CD8-positive, alpha-beta memory T cell (primary cell): Measurements from ENCODE around the gene ARFGAP2. TPM values are rescaled to one million over a fixed set of nuclear protein-coding genes. Genes with fewer than 3 reads are reported as not detected.

ENCODE experiments used
- CTCF ChIA-PET: fragments of 350-600 bp; sonication (Branson Sonifier 250); formaldehyde crosslinking; loops from one replicate; lab custom pipeline; 2021; ENCODE audit warnings: antibody characterized with exemption; lab: Charles Lee
- POLR2A ChIA-PET: fragments of 350-600 bp; sonication (Branson Sonifier 250); formaldehyde crosslinking; loops from one replicate; lab custom pipeline; 2021; ENCODE audit warnings: antibody characterized with exemption; lab: Charles Lee
- DNase-seq, 5 donors: peaks; one replicate each; pipeline versions ENCODE4 v3.0.0 to v3.0.0-alpha.2; 2020 to 2022; ENCODE audit warnings: mixed read lengths in 1 of 5
- H3K27ac ChIP-seq: one replicate; pipeline ENCODE4 v1.7.0; 2013; ENCODE audit warnings: low read depth, mild to moderate bottlenecking, low read length, moderate library complexity
- H3K27me3 ChIP-seq: 2 replicates; pipeline ENCODE4 v1.7.0; 2013; ENCODE audit warnings: low read length, mild to moderate bottlenecking; ENCODE audit not compliant: insufficient read depth, poor library complexity, severe bottlenecking
- H3K36me3 ChIP-seq: 2 replicates; pipeline ENCODE4 v1.7.0; 2013; ENCODE audit warnings: mild to moderate bottlenecking, low read length, moderate library complexity; ENCODE audit not compliant: insufficient read depth
- H3K4me1 ChIP-seq: 2 replicates; pipeline ENCODE4 v1.7.0; 2013; ENCODE audit warnings: mild to moderate bottlenecking, low read length, moderate library complexity; ENCODE audit not compliant: insufficient read depth
- H3K4me3 ChIP-seq: 2 replicates; pipeline ENCODE4 v1.7.0; 2013; ENCODE audit warnings: mild to moderate bottlenecking, low read length
- H3K9me3 ChIP-seq: 2 replicates; pipeline ENCODE4 v1.7.0; 2013; ENCODE audit warnings: mild to moderate bottlenecking, low read length
- H3K27ac Mint-ChIP-seq, 8 donors: one replicate each; pipeline ENCODE4 v1.8.0; 2020 to 2021; ENCODE audit warnings: mixed read lengths in 8 of 8, mild to moderate bottlenecking in 6 of 8, inconsistent platforms in 3 of 8, moderate library complexity in 3 of 8
- H3K27me3 Mint-ChIP-seq, 2 donors: one replicate each; pipeline ENCODE4 v1.8.0; 2020 to 2021; ENCODE audit warnings: mixed read lengths in 2 of 2, mild to moderate bottlenecking in 1 of 2, moderate library complexity in 1 of 2
- H3K36me3 Mint-ChIP-seq, 3 donors: one replicate each; pipeline ENCODE4 v1.8.0; 2020 to 2021; ENCODE audit warnings: mixed read lengths in 3 of 3, inconsistent platforms in 1 of 3, mild to moderate bottlenecking in 1 of 3
- H3K4me1 Mint-ChIP-seq, 3 donors: one replicate each; pipeline ENCODE4 v1.8.0; 2020 to 2021; ENCODE audit warnings: mixed read lengths in 3 of 3, inconsistent platforms in 1 of 3, mild to moderate bottlenecking in 1 of 3
- H3K4me3 Mint-ChIP-seq, 7 donors: one replicate each; pipeline ENCODE4 v1.8.0; 2020 to 2021; ENCODE audit warnings: mixed read lengths in 7 of 7, mild to moderate bottlenecking in 6 of 7, moderate library complexity in 4 of 7, inconsistent platforms in 2 of 7
- H3K9me3 Mint-ChIP-seq, 5 donors: one replicate each; pipeline ENCODE4 v1.8.0; 2020 to 2022; ENCODE audit warnings: mixed read lengths in 5 of 5, mild to moderate bottlenecking in 3 of 5, moderate library complexity in 2 of 5, inconsistent platforms in 1 of 5
- polyA plus RNA-seq: library from polyadenylated mRNA; unstranded; fragments of 300-500 nt; fragmentation: Illumina TruSeq; gene quantifications from one replicate; pipeline ENCODE4 v1.2.3, GENCODE V29; 2021
- total RNA-seq, 2 experiments: library from RNA; stranded (reverse); gene quantifications; one replicate each; pipeline ENCODE4 v1.2.3, GENCODE V29; 2021

ARFGAP2 gene
- total and polyA plus RNA-seq, 3 experiments from 2014 or later: 90.6 to 104 (median 100) TPM

DNA sequence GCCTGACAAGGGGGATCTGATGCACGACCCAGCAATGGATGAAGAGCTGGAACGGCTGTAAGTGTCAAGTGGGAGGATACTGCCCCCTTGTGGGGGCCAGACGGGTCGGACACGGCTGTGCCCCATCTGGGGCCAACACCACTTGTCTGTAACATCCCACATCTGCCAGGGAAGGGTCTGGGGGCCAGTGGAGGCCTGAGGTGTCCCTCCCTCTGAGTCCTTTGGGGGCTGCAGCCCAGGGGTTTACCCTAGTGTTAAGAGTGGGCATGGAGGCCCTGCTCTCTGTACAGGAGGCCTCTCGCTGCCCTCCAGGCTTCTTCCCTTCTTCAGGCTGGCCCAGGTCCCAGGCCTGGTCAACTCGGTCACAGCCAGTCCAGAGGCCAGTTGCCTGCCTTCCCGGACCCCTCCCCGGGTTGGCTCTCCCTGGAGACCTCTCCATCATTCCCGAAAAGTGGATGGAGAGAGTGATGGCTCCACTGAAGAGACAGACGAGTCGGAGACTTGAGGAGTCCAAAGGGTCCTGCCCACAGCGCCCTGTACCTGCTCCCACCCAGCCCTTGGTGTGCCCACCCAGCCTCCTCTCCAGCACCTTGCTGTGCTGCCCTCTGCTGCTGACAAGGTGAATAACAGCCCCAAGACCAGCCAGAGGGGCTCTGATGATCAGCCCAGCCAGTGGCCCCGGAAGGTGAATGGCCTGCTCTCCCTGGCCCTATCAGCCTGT lies 15.4 kb downstream of the ARFGAP2 start:
- Histone ChIP-seq H3K4me1 (no peaks in the 10 kb centered on the region), H3K9me3 (no peaks in the 10 kb centered on the region), H3K36me3 (peaks cover 22% of the 10 kb centered on the region), H3K27ac (no peak overlapping the region), H3K27me3 (no peaks in the 10 kb centered on the region), H3K4me3 (no peak overlapping the region)
- POLR2A ChIA-PET: no interaction called here
- H3K36me3 Mint-ChIP-seq: peaks cover 0 to 40% (median 2%) of the 10 kb centered on the region in 3 donors
- no peaks in the 10 kb centered on the region for H3K9me3 Mint-ChIP-seq
- CTCF ChIA-PET: interaction anchor here (0.6 to 1.4 kb wide), 10 partner anchors 8 to 296 kb away, joined by 3 to 10 read pairs (median 3); partner anchors contain the start of gene CSTPP1
- H3K4me1 Mint-ChIP-seq: peaks cover 0 to 3% (median 1%) of the 10 kb centered on the region in 3 donors
- no peak overlapping the region for H3K4me3 Mint-ChIP-seq
- no peaks in the 10 kb centered on the region for H3K27me3 Mint-ChIP-seq
- H3K27ac Mint-ChIP-seq: peak overlapping the region in 2 of 8 donors; percentile 42 to 88
- peak; percentile 21 to 67 (median 48) for DNase-seq

DNA sequence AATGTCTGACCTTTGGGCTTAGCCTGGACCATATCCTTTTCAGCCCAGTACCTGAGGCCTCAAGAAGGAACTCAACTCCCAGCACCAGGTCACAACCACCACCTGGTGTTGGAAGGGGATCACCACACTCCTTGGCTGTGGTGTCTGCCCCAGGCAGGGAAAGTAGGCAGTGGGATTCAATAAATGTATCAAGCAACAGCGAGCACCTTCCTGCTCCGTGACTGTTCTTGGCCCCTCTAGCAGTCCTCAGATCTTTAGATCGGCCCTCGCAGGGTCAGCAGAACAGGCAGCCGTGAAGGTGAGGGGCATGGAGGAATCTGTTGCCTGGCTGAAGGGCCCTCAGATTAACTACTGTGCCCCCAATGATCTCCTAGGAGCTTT lies 15.9 kb downstream of the ARFGAP2 start:
- Histone ChIP-seq H3K27ac (no peak overlapping the region), H3K36me3 (peaks cover 17% of the 10 kb centered on the region), H3K9me3 (no peaks in the 10 kb centered on the region), H3K4me3 (no peak overlapping the region), H3K27me3 (no peaks in the 10 kb centered on the region), H3K4me1 (peaks cover 5% of the 10 kb centered on the region)
- no peaks in the 10 kb centered on the region for H3K27me3 Mint-ChIP-seq
- CTCF ChIA-PET: interaction anchor here (0.6 to 1.4 kb wide), 7 partner anchors 9 to 295 kb away, joined by 3 to 5 read pairs (median 3); partner anchors contain the start of gene CSTPP1
- POLR2A ChIA-PET: no interaction called here
- H3K27ac Mint-ChIP-seq: peak overlapping the region in 1 of 8 donors; percentile 23
- H3K9me3 Mint-ChIP-seq: no peaks in the 10 kb centered on the region
- peaks cover 2 to 5% (median 3%) of the 10 kb centered on the region in 3 donors for H3K4me1 Mint-ChIP-seq
- peaks cover 0 to 34% (median 2%) of the 10 kb centered on the region in 3 donors for H3K36me3 Mint-ChIP-seq
- no peak overlapping the region for H3K4me3 Mint-ChIP-seq
- DNase-seq: no peak

DNA sequence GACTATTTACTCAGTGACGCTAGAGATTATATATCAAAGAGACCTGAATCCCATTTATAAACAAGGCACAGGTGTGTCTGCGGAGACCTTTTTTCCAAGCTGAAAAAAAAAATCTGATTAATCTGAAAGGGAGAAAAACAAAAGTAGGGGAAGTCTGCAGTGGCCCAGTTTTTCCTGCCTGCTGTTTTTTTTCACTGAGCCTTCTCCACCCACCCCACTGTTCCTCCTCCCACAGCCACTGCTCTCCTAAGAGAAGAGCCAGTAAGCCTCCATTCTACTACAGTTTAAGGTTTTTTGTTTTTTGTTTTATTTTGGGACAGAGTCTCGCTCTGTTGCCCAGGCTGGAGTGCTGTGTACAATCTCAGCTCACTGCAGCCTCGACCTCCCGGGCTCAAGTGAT lies 18.4 kb downstream of the ARFGAP2 start:
- no peak for DNase-seq
- H3K27ac ChIP-seq: no peak overlapping the region
- ChIA-PET CTCF (interaction anchor here (1.4 kb wide), 1 partner anchor 19 kb away, joined by 4 read pairs; the partner anchor contains the start of gene ARFGAP2), POLR2A (no interaction called here)
- Mint-ChIP-seq H3K9me3 (no peaks in the 10 kb centered on the region), H3K4me3 (no peak overlapping the region), H3K36me3 (peaks cover 0 to 12% (median 0%) of the 10 kb centered on the region in 3 donors), H3K27ac (peak overlapping the region in 1 of 8 donors; percentile 57), H3K4me1 (peaks cover 25 to 30% (median 27%) of the 10 kb centered on the region in 3 donors), H3K27me3 (no peaks in the 10 kb centered on the region)
- peaks cover 30% of the 10 kb centered on the region for H3K4me1 ChIP-seq
- H3K36me3 ChIP-seq: no peaks in the 10 kb centered on the region
- no peaks in the 10 kb centered on the region for H3K27me3 ChIP-seq
- no peak overlapping the region for H3K4me3 ChIP-seq
- no peaks in the 10 kb centered on the region for H3K9me3 ChIP-seq

DNA sequence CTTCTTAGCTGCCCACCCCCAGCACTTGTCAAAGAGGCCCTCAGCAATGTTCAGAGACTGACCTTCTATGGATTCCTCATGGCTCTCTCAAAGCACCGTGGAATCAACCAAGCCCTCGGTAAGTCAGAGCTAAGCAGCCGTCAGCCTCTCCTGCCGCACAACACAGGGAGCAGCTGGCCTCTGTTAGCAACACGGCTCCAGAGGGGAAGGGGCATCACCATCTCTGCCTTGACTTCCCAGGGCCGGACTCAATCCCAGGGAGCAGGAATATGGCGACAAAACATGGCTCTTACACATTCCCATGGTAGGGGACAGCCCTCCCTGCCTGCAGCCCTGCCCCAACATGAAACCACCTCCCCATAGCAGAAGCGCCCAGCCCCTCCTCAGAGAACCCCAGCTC lies 18.9 kb downstream of the ARFGAP2 start:
- Histone ChIP-seq H3K4me1 (peaks cover 34% of the 10 kb centered on the region), H3K9me3 (no peaks in the 10 kb centered on the region), H3K27me3 (no peaks in the 10 kb centered on the region), H3K36me3 (no peaks in the 10 kb centered on the region), H3K4me3 (no peak overlapping the region), H3K27ac (no peak overlapping the region)
- Mint-ChIP-seq H3K27ac (peak overlapping the region in 1 of 8 donors; percentile 9), H3K9me3 (no peaks in the 10 kb centered on the region), H3K4me3 (no peak overlapping the region), H3K36me3 (peaks cover 0 to 9% (median 0%) of the 10 kb centered on the region in 3 donors), H3K4me1 (peaks cover 29 to 35% (median 32%) of the 10 kb centered on the region in 3 donors), H3K27me3 (no peaks in the 10 kb centered on the region)
- POLR2A ChIA-PET: no interaction called here
- no peak for DNase-seq
- CTCF ChIA-PET: interaction anchor here (1.4 kb wide), 1 partner anchor 20 kb away, joined by 4 read pairs; the partner anchor contains the start of gene ARFGAP2

DNA sequence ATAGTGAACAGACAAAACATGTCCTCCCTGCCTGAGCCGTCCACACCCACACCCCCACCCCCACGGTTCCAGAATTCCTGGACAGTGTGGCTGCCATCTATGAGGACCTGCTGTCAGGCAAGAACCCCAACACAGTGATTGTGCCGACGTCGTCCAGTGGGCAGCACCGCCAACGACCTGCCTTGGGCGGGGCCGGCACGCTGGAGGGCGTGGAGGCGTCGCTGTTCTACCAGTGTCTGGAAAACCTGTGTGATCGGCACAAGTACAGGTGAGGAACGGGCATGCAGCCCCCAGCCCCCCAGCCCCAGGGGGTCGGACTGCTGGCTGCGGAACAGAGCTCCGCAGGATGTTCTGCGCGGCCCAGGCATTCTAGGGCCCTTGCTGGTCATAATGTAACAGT lies 19.7 kb downstream of the ARFGAP2 start:
- Histone ChIP-seq H3K9me3 (no peaks in the 10 kb centered on the region), H3K27ac (no peak overlapping the region), H3K4me3 (no peak overlapping the region), H3K36me3 (no peaks in the 10 kb centered on the region), H3K4me1 (peaks cover 38% of the 10 kb centered on the region), H3K27me3 (no peaks in the 10 kb centered on the region)
- CTCF ChIA-PET: interaction anchor here (1.4 kb wide), 1 partner anchor 20 kb away, joined by 4 read pairs; the partner anchor contains the start of gene ARFGAP2
- no peak for DNase-seq
- Mint-ChIP-seq H3K4me3 (no peak overlapping the region), H3K27me3 (no peaks in the 10 kb centered on the region), H3K27ac (no peak overlapping the region), H3K9me3 (no peaks in the 10 kb centered on the region), H3K4me1 (peaks cover 29 to 35% (median 32%) of the 10 kb centered on the region in 3 donors), H3K36me3 (peaks cover 0 to 5% (median 0%) of the 10 kb centered on the region in 3 donors)
- POLR2A ChIA-PET: no interaction called here

DNA sequence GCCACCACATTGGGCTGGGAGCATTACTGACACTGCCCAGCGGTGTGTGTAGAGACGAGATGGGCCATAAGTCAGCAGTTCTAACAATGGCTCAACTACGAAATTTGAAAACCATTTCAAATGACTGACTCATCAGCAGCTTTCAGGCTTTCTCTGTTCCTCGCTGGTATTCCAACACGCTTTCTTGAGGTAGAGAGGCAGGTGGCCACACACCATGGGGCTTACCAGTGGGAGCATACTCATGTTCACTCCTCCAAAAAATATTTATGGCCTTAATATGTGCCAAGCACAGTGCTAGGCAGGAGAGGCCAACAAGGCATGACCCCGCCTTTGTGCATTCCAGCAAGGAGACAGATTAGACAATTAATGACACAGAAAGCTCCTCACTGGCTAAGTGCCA lies 20.3 kb downstream of the ARFGAP2 start:
- Histone ChIP-seq H3K4me3 (no peak overlapping the region), H3K36me3 (no peaks in the 10 kb centered on the region), H3K27me3 (no peaks in the 10 kb centered on the region), H3K9me3 (no peaks in the 10 kb centered on the region), H3K27ac (no peak overlapping the region), H3K4me1 (peaks cover 38% of the 10 kb centered on the region)
- Mint-ChIP-seq H3K4me1 (peaks cover 29 to 32% (median 32%) of the 10 kb centered on the region in 3 donors), H3K27ac (peak overlapping the region in 3 of 8 donors; percentile 23 to 92 (median 63)), H3K27me3 (no peaks in the 10 kb centered on the region), H3K36me3 (peaks cover 0 to 5% (median 0%) of the 10 kb centered on the region in 3 donors), H3K4me3 (no peak overlapping the region), H3K9me3 (no peaks in the 10 kb centered on the region)
- POLR2A ChIA-PET: no interaction called here
- CTCF ChIA-PET: no interaction called here
- DNase-seq: no peak

DNA sequence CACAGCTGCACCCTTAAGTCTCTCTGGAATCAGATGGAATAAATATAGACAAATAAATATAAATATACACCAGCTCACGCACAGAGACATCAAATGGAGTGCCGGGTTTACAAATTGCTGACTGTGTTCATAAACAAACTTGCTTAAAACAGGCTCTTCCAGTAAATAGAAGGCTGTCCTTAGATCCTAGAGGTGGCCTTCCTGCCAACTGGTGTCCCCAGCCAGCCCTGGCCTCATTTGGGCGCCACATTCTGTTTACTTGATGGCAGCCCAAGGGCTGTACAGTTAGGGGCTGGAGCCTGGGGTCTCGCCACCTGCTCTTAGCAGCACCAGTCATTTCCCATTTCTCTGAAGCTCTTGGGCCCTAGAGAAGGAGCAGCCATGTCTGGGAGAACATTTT lies 20.8 kb downstream of the ARFGAP2 start:
- peak overlapping the region in 6 of 8 donors; percentile 83 to 95 (median 87) for H3K27ac Mint-ChIP-seq
- Histone ChIP-seq H3K9me3 (no peaks in the 10 kb centered on the region), H3K27me3 (no peaks in the 10 kb centered on the region), H3K4me1 (peaks cover 38% of the 10 kb centered on the region), H3K27ac (no peak overlapping the region), H3K4me3 (no peak overlapping the region), H3K36me3 (no peaks in the 10 kb centered on the region)
- ChIA-PET CTCF (interaction anchor here (0.8 to 3.8 kb wide), 3 partner anchors 23 to 267 kb away, joined by 3 to 25 read pairs (median 11); no protein-coding TSS in a partner anchor), POLR2A (interaction anchor here (1.0 kb wide), 1 partner anchor 19 kb away, joined by 3 read pairs; no protein-coding TSS in a partner anchor)
- H3K9me3 Mint-ChIP-seq: no peaks in the 10 kb centered on the region
- no peaks in the 10 kb centered on the region for H3K27me3 Mint-ChIP-seq
- no peak for DNase-seq
- peak overlapping the region in 4 of 7 donors; percentile 69 to 86 (median 82) for H3K4me3 Mint-ChIP-seq
- peaks cover 0 to 5% (median 0%) of the 10 kb centered on the region in 3 donors for H3K36me3 Mint-ChIP-seq
- peaks cover 28 to 32% (median 32%) of the 10 kb centered on the region in 3 donors for H3K4me1 Mint-ChIP-seq
